ENCODE results near the gene IFT122.

IFT122 gene

GRCh38 chr3:129432671-129433070, 7.4 kb upstream of the IFT122 start:
- H3K79me1 ChIP-seq (ENCODE audit: low read length), result peaks cover 3% of the 10 kb centered on the region
- no peak overlapping the region for H4K91ac ChIP-seq (ENCODE audit: low read depth, low read length)
- no peak overlapping the region for H3K18ac ChIP-seq (ENCODE audit: low read length)
- H2AFZ ChIP-seq (ENCODE audit: insufficient read depth, low read length, poor library complexity), result no peak overlapping the region
- H2BK120ac ChIP-seq (ENCODE audit: insufficient read depth, low read length, poor library complexity), result no peak overlapping the region
- no peaks in the 10 kb centered on the region for H3K79me2 ChIP-seq (ENCODE audit: control insufficient read depth, insufficient read depth, low read length, poor library complexity)
- H3K4me2 ChIP-seq (ENCODE audit: low read length), result no peak overlapping the region
- no peak overlapping the region for H4K8ac ChIP-seq (ENCODE audit: low read depth, low read length)
- no peak overlapping the region for H3K14ac ChIP-seq (ENCODE audit: low read length)
- H3K4ac ChIP-seq (ENCODE audit: low read depth, low read length), result no peak overlapping the region
- H4K12ac ChIP-seq (ENCODE audit: low read depth, low read length), result no peak overlapping the region
- no peak overlapping the region for H2AK5ac ChIP-seq (ENCODE audit: low read length)
- no peak overlapping the region for H3K23ac ChIP-seq (ENCODE audit: low read length)
- H3K36me3 ChIP-seq (ENCODE audit: control insufficient read depth in 1 of 2, insufficient read depth in 2 of 2, low read length in 2 of 2), result peaks cover 10 to 29% of the 10 kb centered on the region in 2 experiments
- no peak overlapping the region for H3K4me3 ChIP-seq (ENCODE audit: low read depth, low read length)
- H3K4me1 ChIP-seq (ENCODE audit: control insufficient read depth in 1 of 2, insufficient read depth in 2 of 2, low read length in 2 of 2), result peaks cover 4% of the 10 kb centered on the region in 2 experiments
- H3K9me3 ChIP-seq (ENCODE audit: insufficient read depth, low read depth, low read length), result no peaks in the 10 kb centered on the region
- no peak overlapping the region for H2BK5ac ChIP-seq (ENCODE audit: low read depth, low read length, poor library complexity)
- H2BK12ac ChIP-seq (ENCODE audit: low read length), result no peak overlapping the region
- no peak for DNase-seq
- no peak overlapping the region for H3K9ac ChIP-seq (ENCODE audit: low read length)
- no peaks in the 10 kb centered on the region for H3K27me3 ChIP-seq (ENCODE audit: insufficient read depth, low read length)
- H3K27ac ChIP-seq (ENCODE audit: low read depth, low read length), result no peak overlapping the region

DNA sequence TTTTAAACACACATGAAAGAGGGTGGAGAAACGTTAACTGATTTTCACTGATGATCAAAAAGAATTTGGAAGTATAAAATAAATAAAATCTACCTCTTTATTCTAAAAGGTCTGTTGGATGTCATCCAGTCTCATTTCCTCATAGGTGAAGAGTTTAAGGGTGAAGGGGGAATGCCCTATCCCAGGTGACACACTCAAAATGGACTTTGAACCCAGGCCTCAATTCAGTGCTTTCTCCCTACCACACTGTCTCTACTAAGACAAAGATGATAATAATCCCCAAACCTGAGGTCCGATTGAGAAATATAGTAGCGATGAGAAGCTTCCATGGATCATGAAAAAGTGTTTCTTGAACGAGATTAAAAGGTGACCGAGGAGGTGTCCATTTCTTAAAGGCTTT, 6.5 kb upstream of the IFT122 start:
- Histone ChIP-seq H4K8ac (ENCODE audit: low read depth, low read length) (no peak overlapping the region), H2BK120ac (ENCODE audit: insufficient read depth, low read length, poor library complexity) (no peak overlapping the region), H3K4me2 (ENCODE audit: low read length) (no peak overlapping the region), H3K27ac (ENCODE audit: low read depth, low read length) (no peak overlapping the region), H4K12ac (ENCODE audit: low read depth, low read length) (no peak overlapping the region), H3K79me2 (ENCODE audit: control insufficient read depth, insufficient read depth, low read length, poor library complexity) (peaks cover under 1% of the 10 kb centered on the region), H2BK12ac (ENCODE audit: low read length) (no peak overlapping the region), H3K23ac (ENCODE audit: low read length) (no peak overlapping the region), H3K27me3 (ENCODE audit: insufficient read depth, low read length) (no peaks in the 10 kb centered on the region), H2AFZ (ENCODE audit: insufficient read depth, low read length, poor library complexity) (no peak overlapping the region), H3K79me1 (ENCODE audit: low read length) (peaks cover 3% of the 10 kb centered on the region), H2BK5ac (ENCODE audit: low read depth, low read length, poor library complexity) (no peak overlapping the region), H3K4me1 (ENCODE audit: control insufficient read depth in 1 of 2, insufficient read depth in 2 of 2, low read length in 2 of 2) (no peaks in the 10 kb centered on the region), H3K18ac (ENCODE audit: low read length) (no peak overlapping the region), H3K14ac (ENCODE audit: low read length) (no peak overlapping the region), H3K4ac (ENCODE audit: low read depth, low read length) (no peak overlapping the region), H2AK5ac (ENCODE audit: low read length) (no peak overlapping the region), H3K4me3 (ENCODE audit: low read depth, low read length) (no peak overlapping the region), H3K36me3 (ENCODE audit: control insufficient read depth in 1 of 2, insufficient read depth in 2 of 2, low read length in 2 of 2) (peaks cover 10 to 29% of the 10 kb centered on the region in 2 experiments), H3K9ac (ENCODE audit: low read length) (no peak overlapping the region), H4K91ac (ENCODE audit: low read depth, low read length) (no peak overlapping the region), H3K9me3 (ENCODE audit: insufficient read depth, low read depth, low read length) (no peaks in the 10 kb centered on the region)
- no peak for DNase-seq
- no CpG with 5 or more reads among the region's 5 CpGs for WGBS (ENCODE audit: extremely low coverage, insufficient coverage, insufficient read length)

GRCh38 chr3:129434140-129434539, 5.9 kb upstream of the IFT122 start:
- Histone ChIP-seq H3K14ac (ENCODE audit: low read length) (no peak overlapping the region), H2BK12ac (ENCODE audit: low read length) (no peak overlapping the region), H4K91ac (ENCODE audit: low read depth, low read length) (no peak overlapping the region), H3K9me3 (ENCODE audit: insufficient read depth, low read depth, low read length) (no peaks in the 10 kb centered on the region), H3K4me3 (ENCODE audit: low read depth, low read length) (no peak overlapping the region), H3K36me3 (ENCODE audit: control insufficient read depth in 1 of 2, insufficient read depth in 2 of 2, low read length in 2 of 2) (peaks cover 10 to 29% of the 10 kb centered on the region in 2 experiments), H3K9ac (ENCODE audit: low read length) (no peak overlapping the region), H4K12ac (ENCODE audit: low read depth, low read length) (no peak overlapping the region), H3K79me2 (ENCODE audit: control insufficient read depth, insufficient read depth, low read length, poor library complexity) (peaks cover 2% of the 10 kb centered on the region), H2AFZ (ENCODE audit: insufficient read depth, low read length, poor library complexity) (no peak overlapping the region), H3K27ac (ENCODE audit: low read depth, low read length) (no peak overlapping the region), H3K18ac (ENCODE audit: low read length) (no peak overlapping the region), H3K4ac (ENCODE audit: low read depth, low read length) (no peak overlapping the region), H2AK5ac (ENCODE audit: low read length) (no peak overlapping the region), H2BK120ac (ENCODE audit: insufficient read depth, low read length, poor library complexity) (no peak overlapping the region), H4K8ac (ENCODE audit: low read depth, low read length) (no peak overlapping the region), H3K4me2 (ENCODE audit: low read length) (no peak overlapping the region), H3K4me1 (ENCODE audit: control insufficient read depth in 1 of 2, insufficient read depth in 2 of 2, low read length in 2 of 2) (peaks cover 0 to 1% of the 10 kb centered on the region in 2 experiments), H3K23ac (ENCODE audit: low read length) (no peak overlapping the region), H3K79me1 (ENCODE audit: low read length) (no peaks in the 10 kb centered on the region), H3K27me3 (ENCODE audit: insufficient read depth, low read length) (no peaks in the 10 kb centered on the region), H2BK5ac (ENCODE audit: low read depth, low read length, poor library complexity) (no peak overlapping the region)
- DNase-seq, result no peak
- no CpG with 5 or more reads among the region's 1 CpG for WGBS (ENCODE audit: extremely low coverage, insufficient coverage, insufficient read length)

DNA sequence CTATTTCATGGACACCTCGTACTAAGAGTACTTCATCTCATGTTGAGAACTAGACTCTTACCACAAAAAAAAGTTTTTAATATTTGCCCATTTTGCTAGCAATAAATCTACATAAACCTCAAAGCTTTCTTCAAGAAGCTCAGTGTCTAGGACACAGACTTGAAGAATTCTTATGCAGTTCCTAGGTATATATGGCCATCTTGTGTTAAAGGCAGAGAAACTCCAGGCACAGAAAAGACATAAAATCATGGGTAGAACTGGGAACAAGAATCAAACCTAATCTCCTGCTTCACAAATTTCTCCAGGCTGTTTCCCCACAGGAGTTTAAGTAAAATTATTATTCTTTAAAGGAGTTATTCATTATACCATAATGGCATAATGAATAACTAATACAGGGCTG, 4.7 kb upstream of the IFT122 start:
- no peak for DNase-seq
- no peak overlapping the region for H3K27ac ChIP-seq (ENCODE audit: low read depth, low read length)
- H3K27me3 ChIP-seq (ENCODE audit: insufficient read depth, low read length), result no peaks in the 10 kb centered on the region
- H3K9ac ChIP-seq (ENCODE audit: low read length), result no peak overlapping the region
- peaks cover 8% of the 10 kb centered on the region for H3K79me2 ChIP-seq (ENCODE audit: control insufficient read depth, insufficient read depth, low read length, poor library complexity)
- peaks cover 7% of the 10 kb centered on the region for H3K79me1 ChIP-seq (ENCODE audit: low read length)
- no peak overlapping the region for H3K4ac ChIP-seq (ENCODE audit: low read depth, low read length)
- WGBS (ENCODE audit: extremely low coverage, insufficient coverage, insufficient read length), result no CpG with 5 or more reads among the region's 1 CpG
- H2AFZ ChIP-seq (ENCODE audit: insufficient read depth, low read length, poor library complexity), result no peak overlapping the region
- no peak overlapping the region for H3K4me3 ChIP-seq (ENCODE audit: low read depth, low read length)
- no peaks in the 10 kb centered on the region for H3K9me3 ChIP-seq (ENCODE audit: insufficient read depth, low read depth, low read length)
- H3K36me3 ChIP-seq (ENCODE audit: control insufficient read depth in 1 of 2, insufficient read depth in 2 of 2, low read length in 2 of 2), result peaks cover 10 to 29% of the 10 kb centered on the region in 2 experiments
- no peak overlapping the region for H2BK12ac ChIP-seq (ENCODE audit: low read length)
- H4K91ac ChIP-seq (ENCODE audit: low read depth, low read length), result no peak overlapping the region
- H2BK5ac ChIP-seq (ENCODE audit: low read depth, low read length, poor library complexity), result no peak overlapping the region
- H3K23ac ChIP-seq (ENCODE audit: low read length), result no peak overlapping the region
- H3K4me2 ChIP-seq (ENCODE audit: low read length), result no peak overlapping the region
- H4K8ac ChIP-seq (ENCODE audit: low read depth, low read length), result no peak overlapping the region
- H3K14ac ChIP-seq (ENCODE audit: low read length), result no peak overlapping the region
- no peak overlapping the region for H3K18ac ChIP-seq (ENCODE audit: low read length)
- H2AK5ac ChIP-seq (ENCODE audit: low read length), result no peak overlapping the region
- no peak overlapping the region for H4K12ac ChIP-seq (ENCODE audit: low read depth, low read length)
- no peak overlapping the region for H2BK120ac ChIP-seq (ENCODE audit: insufficient read depth, low read length, poor library complexity)
- peaks cover 0 to 1% of the 10 kb centered on the region in 2 experiments for H3K4me1 ChIP-seq (ENCODE audit: control insufficient read depth in 1 of 2, insufficient read depth in 2 of 2, low read length in 2 of 2)

Measured in trophoblast cell (in vitro differentiated cells and primary cell).